CMK (cell line): ENCODE data around the gene URB1.
"Not testable (repeated sequence)": the region's sequence is repeated elsewhere in the genome, so short reads cannot be mapped to it uniquely, and the experiment has no call there.

Experiments used
- DNase-seq: peaks from one replicate; pipeline ENCODE4 v3.0.0-alpha.2; 2010; ENCODE audit warnings: low read depth

Gene URB1

DNA sequence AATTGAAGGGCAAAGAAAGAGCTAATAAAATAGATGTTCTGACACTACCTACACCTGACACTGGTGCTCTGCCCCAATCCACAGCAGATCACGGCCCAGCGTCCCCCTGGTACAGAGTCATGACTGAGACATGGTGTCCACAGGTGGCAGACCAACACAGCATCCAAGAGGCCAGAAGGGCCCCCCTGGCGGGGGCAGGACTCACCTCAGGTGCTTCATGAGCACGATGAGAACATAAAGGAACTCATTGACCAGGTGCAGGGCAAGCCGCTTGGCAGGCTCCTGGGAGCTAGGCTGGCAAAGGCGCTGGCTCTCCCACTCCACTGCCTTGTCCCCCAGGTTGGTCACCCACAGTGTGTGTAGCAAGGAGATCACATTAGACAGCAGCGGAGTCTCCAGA lies 73.8 kb downstream of the URB1 start:
- no peak for DNase-seq

DNA sequence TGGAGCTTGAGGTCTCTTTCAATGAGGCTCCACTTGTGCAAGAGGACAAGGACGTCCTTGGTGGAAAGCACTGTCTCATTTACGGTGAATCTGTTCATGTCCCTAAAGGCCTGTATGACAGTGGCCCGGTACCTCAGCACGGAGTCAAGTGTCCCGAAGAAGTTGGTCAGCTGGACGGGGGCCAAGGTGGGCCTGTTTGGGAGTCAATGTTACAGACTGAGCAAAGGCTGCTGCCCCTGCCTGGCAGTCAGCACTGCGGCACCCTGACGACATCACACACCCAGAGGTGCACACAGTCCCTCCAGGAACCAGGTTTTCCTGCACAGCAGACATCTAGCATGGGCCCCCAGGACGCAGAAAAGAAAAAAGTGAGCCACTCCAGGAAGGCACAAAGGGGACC lies 75.1 kb downstream of the URB1 start:
- no peak for DNase-seq

DNA sequence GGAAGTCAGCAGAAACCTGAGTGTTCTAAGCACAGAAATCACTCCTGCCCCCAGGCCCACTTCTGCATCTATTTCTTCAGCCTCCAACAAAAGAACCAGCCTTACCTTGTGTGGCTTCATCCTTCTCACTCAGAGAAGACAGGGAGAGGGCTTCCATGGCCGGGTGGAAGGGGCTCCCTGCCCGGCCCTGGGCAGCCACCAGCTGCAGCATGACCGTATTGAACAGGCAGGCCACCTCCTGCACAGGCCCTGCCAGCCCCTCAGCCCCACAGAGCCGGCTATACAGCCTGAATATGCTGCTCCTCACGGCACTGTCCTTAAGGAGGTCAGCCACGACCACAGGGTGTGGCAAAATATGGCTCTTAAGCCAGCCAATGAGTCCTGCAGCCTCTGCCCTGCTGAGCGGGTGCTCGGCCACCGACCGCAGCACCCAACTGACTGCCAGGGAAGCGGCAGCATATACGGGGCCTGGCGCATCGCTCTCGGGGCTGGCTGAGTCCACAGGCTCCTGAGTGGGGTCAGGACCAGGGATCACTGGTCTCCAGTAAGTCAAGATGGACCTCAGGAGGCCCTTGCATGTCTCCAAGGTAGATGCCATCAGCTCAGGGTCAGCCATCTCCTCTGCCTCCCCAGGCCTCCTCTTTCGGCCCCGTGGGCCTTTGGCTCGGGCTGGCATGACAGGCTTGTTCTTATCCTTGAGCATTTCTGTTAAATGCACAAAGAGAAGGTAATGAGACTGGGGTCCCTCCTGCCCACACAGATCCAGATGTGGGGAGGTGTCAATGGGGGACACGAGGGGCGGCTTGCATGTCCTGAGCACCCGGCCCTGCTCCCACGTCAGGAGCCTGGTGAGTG lies 76.2 kb downstream of the URB1 start:
- no peak for DNase-seq

DNA sequence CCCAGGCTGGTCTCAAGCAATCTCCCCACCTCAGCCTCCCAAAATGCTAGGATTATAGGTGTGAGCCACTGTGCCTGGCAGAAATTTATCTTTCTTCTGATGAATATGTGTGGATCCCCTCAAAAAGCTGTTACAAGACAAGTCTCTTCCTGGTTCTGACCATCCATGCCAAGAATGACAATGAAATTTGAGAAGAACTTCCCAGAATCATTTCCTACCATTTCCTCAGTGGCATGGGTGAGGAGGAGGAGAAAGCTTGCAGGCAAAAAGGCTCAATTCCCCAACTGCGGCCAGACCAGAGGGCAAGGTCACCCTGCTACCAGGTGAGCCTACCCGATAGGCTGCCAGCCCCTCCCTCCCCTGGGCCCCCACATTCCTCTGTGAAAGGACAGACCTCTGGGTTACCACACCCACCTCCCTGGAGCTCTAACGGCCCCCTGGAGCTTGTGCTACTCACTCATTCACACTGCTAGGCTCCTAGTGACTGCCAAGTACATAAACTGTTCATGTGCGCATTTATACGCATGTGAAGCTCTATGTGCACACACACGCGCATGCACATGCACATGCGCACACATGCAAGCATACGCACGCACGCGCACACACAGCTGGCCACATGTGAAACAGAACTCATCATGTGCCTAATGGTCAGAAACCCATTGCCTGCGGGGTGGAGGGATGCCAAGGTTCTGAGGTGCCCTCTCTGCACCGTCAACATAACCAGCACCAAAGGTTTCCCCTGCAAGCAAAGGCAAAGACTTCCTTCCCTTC lies 77.1 kb downstream of the URB1 start:
- no peak for DNase-seq

DNA sequence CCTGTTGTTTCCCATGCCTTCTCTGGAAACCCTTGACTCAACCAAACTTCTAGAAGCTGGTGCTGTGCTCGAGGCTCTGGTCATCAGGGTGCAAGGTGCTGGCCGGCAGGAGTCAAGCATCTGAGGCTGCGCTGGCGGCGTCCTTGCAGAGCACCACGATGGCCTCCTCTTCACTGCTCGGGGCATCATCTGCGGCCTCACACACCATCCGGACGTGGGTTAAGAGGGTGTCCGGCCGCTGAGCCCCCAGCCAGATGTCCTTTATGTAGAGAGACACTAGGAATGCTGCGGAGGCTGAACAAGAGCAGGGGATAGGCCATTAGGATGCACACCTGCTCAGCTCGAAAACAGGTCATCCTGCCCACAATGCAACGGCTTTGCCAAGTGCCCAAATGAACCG lies 78.0 kb downstream of the URB1 start:
- DNase-seq: no peak

DNA sequence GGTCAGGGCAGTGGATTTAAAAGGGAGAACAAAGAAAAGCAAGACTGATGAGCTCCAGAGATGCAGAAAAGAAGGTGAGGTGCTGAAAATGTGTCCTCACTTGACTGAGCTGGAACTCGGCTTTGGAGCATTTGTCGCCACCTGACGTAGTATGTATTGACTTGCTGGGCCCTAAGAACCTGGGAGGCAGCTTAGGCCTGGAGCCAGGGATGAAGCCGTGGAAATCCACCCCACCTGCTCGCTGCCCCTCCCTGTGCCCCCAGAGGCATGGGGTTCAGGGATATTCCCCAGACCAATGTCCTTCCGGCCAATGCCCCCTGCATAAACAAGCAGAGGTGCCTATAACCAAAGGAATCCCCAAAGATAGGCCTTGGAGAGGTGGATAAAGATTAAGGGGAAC lies 79.8 kb downstream of the URB1 start:
- no peak for DNase-seq

DNA sequence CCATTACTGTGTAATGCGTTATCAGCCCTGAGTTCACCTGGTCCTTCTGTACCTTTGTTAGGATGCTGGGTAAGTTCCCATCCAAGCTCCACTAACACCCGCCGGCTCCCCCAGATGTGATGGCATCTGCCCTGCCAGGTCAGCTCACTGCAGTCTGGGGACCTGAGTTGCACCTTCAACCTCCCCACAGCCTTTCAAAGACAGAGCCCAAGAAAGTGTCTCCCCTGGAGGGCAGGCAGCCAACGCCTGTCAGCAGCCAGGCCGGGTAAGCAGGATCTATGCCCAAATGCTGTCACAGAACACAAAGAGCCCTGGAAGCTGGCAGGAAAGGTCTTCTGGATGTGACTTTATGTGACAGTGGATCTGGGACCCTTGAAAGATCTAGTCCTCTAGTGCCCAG lies 80.5 kb downstream of the URB1 start:
- DNase-seq: no peak

DNA sequence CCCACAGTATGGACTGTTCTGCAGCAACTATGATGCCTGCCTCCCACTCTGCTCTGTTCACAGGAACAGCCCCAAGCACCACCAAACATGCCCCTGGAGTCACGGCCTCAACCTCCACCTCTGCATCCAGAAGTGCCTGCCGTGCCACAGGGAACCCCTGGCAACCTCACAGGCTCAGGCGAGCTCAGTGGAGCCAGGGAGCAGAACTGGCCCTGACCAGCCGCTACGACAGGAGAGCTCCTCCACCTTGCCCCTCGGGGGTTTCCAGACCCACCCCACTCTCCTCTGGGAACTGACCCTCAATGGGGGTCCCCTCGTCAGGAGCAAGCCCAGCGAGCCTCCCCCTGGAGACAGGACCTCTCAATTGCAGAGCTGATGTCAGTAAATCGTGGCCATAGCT lies 81.2 kb downstream of the URB1 start:
- no peak for DNase-seq

DNA sequence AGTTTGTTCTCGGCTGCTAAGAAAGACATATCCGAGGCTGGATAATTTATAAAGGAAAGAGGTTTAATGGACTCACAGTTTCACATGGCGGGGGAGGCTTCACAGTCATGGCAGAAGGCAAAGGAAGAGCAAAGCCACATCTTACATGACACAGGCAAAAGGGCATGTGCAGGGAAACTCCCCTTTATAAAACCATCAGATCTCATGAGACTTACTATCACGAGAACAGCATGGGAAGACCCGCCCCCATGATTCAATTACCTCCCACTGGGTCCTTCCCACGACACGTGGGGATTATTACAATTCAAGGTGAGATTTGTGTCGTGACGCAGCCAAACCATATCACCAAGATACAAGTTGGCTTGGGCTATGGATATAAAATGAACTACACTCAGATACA lies 81.8 kb downstream of the URB1 start:
- not testable (repeated sequence) for DNase-seq

DNA sequence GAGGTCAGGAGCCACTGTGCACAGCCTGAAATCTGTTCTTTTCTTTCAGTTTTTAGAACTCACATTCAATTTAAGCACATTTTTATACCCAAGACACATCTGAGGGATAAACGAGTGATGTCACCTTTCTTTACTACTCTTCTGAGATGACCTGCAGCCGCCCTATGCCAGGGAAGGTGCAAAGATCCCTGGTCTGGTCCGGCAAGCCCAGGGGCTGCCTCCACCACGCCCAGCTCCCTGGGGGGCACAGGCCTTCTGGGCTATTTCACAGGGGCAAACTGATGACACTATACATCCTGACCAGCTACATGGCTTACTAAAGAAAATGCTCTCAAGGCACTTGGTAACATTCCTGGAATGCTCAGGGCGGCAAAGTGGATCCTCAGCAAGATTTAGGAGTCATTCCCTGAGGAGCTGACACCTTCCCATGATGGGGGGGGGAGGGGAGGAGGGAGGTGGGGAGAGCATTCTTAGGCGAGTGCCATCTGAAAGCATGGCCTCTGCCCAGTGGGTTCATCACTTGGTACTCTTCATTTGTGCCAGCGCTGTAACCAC lies 82.8 kb downstream of the URB1 start:
- DNase-seq: no peak

DNA sequence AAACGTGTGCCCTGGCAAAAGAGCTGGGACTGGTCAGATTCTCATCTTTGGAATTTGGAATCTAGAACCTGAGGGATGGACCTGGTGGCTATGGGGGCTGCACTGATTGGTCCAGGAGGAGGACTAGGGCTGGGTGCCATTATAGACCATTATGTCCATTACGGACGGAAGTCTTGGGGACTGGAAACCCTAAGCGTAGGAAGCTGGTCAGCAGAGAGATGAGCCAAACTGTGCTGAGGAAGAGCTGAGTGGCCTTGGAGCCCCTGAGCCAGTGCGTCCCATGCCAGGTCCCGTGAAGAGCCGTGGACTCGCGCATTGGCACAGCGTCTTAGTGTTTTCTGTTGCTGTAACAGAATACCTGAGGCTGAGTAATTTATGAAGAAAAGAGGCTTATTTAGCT lies 84.1 kb downstream of the URB1 start:
- DNase-seq: no peak

DNA sequence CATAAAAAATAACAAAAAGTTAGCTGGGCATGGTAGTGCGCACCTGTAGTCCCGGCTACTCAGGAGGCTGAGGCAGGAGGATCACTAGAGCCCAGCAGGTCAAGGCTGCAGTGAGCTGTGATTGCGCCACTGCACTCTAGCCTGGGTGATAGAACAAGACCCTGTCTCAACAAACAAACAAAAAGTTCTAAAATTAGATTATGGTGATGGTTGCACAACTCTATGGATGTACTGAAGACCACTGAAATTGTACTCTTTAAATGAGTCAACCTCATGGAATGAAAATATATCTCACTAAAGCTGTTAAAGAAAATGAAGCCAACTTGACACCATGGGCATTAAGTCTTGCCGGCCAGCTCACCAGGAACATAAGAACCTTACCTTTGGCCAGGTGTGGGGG lies 85.1 kb downstream of the URB1 start:
- no peak for DNase-seq

DNA sequence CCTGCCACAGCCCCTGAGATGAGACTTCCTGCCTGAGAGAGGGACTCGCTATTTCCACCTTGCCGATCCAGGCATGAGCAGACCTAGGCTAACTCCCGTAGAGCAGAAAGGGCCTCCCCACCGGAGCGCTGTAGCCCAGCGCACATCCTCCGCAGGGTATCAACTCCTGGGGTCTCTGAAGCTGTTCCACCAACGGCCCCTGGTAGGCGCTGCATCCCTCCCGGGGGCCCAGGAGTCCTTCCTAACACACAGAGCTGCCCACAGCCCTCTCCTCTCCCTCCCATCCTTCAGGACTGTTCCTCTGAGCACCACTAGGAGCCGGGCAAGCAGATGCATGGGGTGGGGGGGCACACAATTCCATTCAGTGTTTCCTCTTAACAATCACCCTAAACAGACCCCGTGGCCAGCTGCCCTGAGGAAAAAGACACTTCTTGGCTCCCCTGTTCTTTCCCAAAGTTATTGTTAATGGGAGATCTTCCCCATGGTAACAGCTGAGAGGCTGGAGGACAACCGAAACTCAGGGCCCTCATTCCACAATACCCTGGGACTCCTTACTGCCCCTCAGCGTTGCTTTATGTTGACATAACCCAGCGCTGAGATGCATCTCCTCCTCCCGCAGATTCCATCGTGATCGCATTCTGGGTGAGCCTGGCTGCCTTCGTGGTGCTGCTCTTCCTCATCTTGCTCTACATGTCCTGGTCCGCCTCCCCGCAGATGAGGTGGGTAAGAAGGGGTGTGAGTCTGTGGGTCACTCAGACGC lies 86.6 kb downstream of the URB1 start:
- no peak for DNase-seq

DNA sequence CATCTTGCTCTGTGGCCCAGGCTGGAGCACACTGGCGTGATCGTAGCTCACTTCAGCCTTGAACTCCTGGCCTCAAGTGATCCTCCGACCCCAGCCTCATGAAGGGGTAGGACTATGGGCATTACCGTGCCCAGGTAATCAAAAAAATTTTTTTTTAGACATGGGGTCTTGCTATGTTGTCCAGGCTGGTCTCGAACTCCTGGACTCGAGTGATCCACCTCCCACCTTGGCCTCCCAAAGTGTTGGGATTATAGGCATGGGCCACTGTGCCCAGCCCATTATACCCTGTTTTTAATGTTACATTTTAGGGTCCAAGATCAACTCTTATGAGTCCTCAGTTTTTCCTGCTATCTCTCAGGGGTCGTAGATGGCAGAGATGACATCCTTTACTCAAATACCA lies 87.8 kb downstream of the URB1 start:
- no peak for DNase-seq

DNA sequence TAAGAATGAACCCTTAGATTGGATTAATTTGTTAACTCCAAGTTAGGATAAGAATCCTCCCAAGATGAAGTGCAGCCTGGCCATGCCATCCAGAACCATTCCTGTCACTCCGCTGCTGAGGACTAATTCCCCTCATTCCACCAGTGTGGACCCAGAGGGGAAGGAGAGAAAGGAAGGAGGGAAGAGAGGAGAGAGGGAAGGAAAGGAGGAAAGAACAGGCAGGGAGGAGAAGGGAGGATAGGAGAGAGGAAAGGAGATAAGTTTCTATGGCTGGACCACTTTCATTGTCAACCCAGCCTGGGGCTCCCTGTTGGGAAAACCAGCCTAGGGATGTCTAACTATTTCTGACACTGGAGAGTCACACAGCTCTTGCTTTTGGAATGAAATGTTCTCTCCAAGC lies 89.4 kb downstream of the URB1 start:
- DNase-seq: no peak

DNA sequence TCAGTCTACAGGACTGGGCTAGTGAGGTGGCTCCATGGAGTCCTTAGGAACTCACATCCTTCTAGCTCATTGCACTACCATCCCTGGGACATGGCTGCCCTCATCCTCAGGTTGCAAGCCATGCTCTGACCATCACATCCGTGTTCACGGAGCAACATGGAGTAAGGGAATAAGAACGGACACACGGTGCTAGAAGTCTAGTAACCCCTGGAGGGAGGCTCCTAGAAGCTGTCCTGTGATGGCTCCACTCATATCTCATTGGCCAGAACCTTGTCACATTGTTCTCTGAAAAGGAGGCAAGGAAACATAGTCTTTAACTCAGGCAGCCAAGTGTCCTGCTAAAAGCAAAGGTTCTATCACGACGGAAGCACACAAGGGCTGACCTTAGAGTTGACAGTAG lies 90.3 kb downstream of the URB1 start:
- no peak for DNase-seq

DNA sequence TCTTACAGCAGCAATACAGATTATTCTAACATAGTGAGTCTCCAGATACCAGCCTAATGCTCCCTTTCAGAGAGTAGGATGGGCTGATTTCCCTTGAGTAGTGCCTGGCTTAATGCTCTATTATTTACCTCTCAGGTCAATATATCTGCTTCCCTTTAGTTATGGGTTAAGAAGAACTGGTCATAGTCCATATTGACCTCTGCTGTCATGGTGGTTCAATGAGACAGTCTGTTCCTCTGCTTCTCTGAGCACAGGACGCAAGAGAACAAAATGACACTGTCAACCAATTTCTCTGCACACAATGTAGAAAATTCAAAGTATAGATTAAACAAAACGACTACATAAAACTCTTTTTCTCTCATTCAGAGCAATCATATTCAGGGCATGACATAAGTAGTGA lies 91.2 kb downstream of the URB1 start:
- no peak for DNase-seq

DNA sequence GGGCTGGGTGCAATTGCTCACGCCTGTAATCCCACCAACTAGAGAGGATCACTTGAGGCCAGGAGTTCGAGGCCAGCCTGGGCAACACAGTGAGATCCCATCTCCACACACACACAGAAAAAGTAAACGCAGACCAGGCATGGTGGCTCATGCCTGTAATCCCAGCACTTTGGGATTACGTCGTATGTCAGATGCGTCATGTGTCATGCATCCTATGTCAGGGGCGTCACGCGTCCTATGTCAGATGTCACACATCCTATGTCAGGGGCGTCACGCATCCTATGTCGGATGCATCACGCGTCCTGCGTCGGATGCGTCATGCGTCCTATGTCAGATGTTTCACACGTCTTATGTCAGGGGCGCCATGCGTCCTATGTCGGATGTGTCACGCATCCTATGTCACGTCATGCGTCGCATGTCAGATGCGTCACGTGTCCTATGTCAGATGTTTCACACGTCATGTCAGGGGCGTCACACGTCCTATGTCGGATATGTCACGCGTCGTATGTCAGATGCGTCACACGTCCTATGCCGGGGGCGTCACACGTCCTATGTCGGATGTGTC lies 92.6 kb downstream of the URB1 start:
- DNase-seq: no peak

DNA sequence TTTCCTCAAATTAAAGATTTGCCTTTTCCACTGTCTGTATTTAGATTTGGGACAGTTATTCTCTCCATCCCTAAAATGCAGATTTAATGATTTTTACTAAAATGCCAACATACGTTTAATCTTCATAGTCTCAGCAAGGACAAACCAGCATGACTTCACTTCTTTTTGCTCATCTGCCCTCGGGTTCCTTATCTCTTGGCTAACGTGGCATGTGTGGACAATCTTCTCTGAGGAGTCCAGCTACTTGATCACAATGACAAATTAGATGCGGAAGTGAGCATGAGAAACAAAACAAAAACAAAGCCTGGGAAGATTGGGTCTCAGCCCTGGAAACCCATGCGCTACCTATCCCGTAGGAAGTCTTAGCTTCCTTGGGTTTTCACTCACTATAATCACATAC lies 93.1 kb downstream of the URB1 start:
- DNase-seq: no peak

DNA sequence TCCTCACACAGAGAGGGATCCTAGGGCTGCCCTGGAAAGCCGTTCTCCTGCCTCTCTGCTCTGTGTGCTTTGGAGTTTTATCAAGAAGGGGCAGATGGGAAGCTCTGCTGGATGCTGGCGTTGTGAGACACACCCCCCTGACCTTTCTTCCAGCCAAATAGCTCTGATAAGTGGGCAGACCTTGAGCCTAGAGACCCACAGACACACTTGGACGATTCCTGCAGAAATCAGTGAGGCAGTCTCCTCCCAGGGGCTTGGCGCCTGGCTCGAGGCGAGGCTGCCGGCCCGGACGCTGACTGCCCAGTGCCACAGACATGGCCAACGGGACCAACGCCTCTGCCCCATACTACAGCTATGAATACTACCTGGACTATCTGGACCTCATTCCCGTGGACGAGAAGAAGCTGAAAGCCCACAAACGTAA lies 94.1 kb downstream of the URB1 start, which contains the start of gene MRAP:
Gene MRAP, plus strand, starts transcription at position 198 of the 424 bp plus-strand sequence. Its CDS starts 117 bp downstream, at position 315.
- no peak for DNase-seq

DNA sequence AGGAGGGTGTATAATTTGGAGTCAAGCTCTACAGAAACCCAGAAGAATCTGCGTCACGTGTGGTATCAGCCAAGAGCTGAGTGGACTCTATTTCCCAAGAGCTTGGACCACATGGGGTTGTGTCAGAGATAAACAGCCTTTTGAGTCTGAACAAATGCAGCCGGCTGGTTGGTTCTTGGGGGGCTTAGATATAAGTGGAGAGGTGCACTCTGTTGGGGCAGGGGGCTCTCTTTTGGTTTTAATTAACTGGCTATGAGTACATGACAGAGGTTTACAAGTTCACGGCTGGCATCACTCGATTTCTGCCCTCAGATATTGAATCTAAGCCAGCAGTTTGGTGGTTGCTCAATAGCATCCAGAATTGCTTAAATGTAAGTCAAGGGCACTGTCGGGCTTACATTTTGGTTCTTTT lies 94.7 kb downstream of the URB1 start:
- DNase-seq: no peak

DNA sequence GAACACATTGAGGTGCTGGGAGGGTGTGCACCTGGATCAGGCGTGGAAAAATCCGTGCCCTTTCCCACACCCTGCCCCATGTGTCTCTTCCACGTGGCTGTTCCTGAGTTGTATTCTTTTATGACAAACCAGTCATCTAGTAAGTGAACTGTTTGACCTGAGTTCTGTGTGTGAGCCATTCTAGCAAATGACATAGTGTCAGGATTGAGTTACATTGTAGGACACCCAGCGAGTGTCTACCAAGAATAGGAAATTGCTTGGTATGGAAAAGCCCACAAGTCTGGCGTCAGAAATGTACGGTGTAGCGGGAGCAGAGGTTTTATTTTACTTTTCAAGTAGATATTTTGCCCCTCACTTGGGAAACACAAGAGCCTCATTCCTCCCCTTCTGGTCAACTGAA lies 95.4 kb downstream of the URB1 start:
- no peak for DNase-seq
